ENCODE results near the gene NOL4L.

DNA sequence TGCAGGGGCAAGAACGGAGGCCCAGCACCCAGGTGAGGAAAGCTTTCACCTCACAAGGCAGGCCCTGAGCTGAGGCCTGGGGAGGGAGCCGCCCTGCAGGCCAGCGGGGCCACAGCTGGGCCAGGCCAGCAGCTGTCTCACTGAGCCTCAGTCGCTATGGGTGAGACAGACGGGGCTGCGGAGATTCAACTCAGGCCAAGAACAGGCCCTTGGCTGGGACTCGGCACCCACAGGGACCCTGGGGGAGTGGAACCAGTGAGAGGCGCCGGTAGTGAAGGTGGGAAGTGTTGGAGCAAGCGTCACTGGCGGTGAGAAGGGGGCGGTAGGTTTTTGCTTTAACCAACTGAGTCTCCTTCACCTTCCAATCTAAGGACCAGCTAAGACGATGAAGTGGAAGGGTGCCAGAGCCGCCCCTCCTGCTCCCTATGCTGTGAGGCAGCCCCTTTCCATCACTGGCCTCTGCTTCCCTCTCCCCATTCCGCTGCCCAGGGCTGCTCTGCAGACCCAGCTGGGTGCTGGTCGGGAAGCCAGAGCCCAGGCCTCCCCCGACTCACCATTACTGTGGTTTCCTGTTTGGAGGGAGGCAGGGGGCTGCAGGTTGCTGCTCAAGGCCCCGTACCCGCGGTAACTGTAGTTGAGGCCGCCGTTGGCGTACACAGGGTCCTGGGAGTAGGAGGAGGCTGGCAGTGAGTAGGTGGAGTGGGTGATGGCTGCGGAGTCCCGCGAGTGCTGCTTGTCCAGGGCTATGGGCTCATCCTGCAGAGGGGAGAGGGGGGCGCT, 133.3 kb downstream of the NOL4L start:
- no peak for TF ChIP-seq EZH2 (IDR thresholded peaks at IDR 0.05)
- TF ChIP-seq POLR2AphosphoS5 (IDR thresholded peaks at IDR 0.05; ENCODE audit: borderline replicate concordance, low read depth, low read length) = no peak; the same call in 1 of the 2 replicates
- TF ChIP-seq FOXP2 (optimal IDR thresholded peaks at IDR 0.05; ENCODE audit: control extremely low read depth, extremely low read length, insufficient read depth) = no peak
